ENCODE results near the gene ST8SIA1.

The ST8SIA1 gene

GRCh38 chr12:22329621-22330020, 4.9 kb downstream of the ST8SIA1 start:
- DNase-seq, result no peak

- DNase-seq, result no peak
Measured at GRCh38 chr12:22325218-22325617, 9.3 kb downstream of the ST8SIA1 start.

GRCh38 chr12:22322091-22322490, 12.4 kb downstream of the ST8SIA1 start:
- no peak for DNase-seq

- peak; percentile 29 to 30 for DNase-seq
Measured at GRCh38 chr12:22321638-22322037, 12.9 kb downstream of the ST8SIA1 start.

GRCh38 chr12:22321018-22321605, 13.4 kb downstream of the ST8SIA1 start:
- DNase-seq, result no peak

- no peak for DNase-seq
Measured at GRCh38 chr12:22318108-22318737, 16.3 kb downstream of the ST8SIA1 start.

GRCh38 chr12:22313963-22314330, 20.6 kb downstream of the ST8SIA1 start:
- no peak for DNase-seq

GRCh38 chr12:22313286-22313962, 21.1 kb downstream of the ST8SIA1 start:
- DNase-seq, result no peak

GRCh38 chr12:22312336-22312735, 22.2 kb downstream of the ST8SIA1 start:
- no peak for DNase-seq

GRCh38 chr12:22310709-22311108, 23.8 kb downstream of the ST8SIA1 start:
- DNase-seq, result no peak

- DNase-seq, result no peak
Measured at GRCh38 chr12:22310275-22310674, 24.2 kb downstream of the ST8SIA1 start.

- DNase-seq, result no peak
Measured at GRCh38 chr12:22307811-22308210, 26.7 kb downstream of the ST8SIA1 start.

GRCh38 chr12:22306311-22306710, 28.2 kb downstream of the ST8SIA1 start:
- no peak for DNase-seq

GRCh38 chr12:22304341-22304740, 30.2 kb downstream of the ST8SIA1 start:
- no peak for DNase-seq

GRCh38 chr12:22299294-22299912, 35.1 kb downstream of the ST8SIA1 start:
- no peak for DNase-seq

- DNase-seq, result no peak
Measured at GRCh38 chr12:22289250-22289649, 45.3 kb downstream of the ST8SIA1 start.

- peak; percentile 29 to 40 for DNase-seq
Measured at GRCh38 chr12:22287776-22288621, 46.5 kb downstream of the ST8SIA1 start.

- no peak for DNase-seq
Measured at GRCh38 chr12:22287101-22287500, 47.4 kb downstream of the ST8SIA1 start.

GRCh38 chr12:22286569-22286968, 47.9 kb downstream of the ST8SIA1 start:
- no peak for DNase-seq

- DNase-seq, result no peak
Measured at GRCh38 chr12:22285846-22286245, 48.7 kb downstream of the ST8SIA1 start.

GRCh38 chr12:22284871-22285270, 49.6 kb downstream of the ST8SIA1 start:
- DNase-seq, result no peak

- no peak for DNase-seq
Measured at GRCh38 chr12:22283508-22283907, 51.0 kb downstream of the ST8SIA1 start.

GRCh38 chr12:22283006-22283506, 51.5 kb downstream of the ST8SIA1 start:
- no peak for DNase-seq

Measured in stimulated activated CD4-positive, alpha-beta T cell treated with anti-CD3 and anti-CD28 coated beads, Interleukin-2, amount 100 ng/mL, for 24 hours (primary cell).